Activated CD4-positive, alpha-beta T cell treated with anti-CD3 and anti-CD28 coated beads for 36 hours (primary cell): ENCODE measurements around the gene TFF3. TPM values are rescaled to one million over a fixed set of nuclear protein-coding genes. Genes with fewer than 3 reads are reported as not detected.

ENCODE experiments used
- ATAC-seq: fragments of 200-7000 bp; cut with Tn5 transposase; one replicate; pipeline ENCODE4 v1.10.0; 2021; ENCODE audit warnings: mild to moderate bottlenecking, moderate library complexity
- CTCF ChIA-PET: fragments of 350-600 bp; sonication (Branson Sonifier 250); formaldehyde crosslinking; loops from one replicate; lab custom pipeline; 2021; ENCODE audit warnings: antibody characterized with exemption; lab: Charles Lee
- POLR2A ChIA-PET: fragments of 350-600 bp; sonication (Branson Sonifier 250); formaldehyde crosslinking; loops from one replicate; lab custom pipeline; 2021; ENCODE audit warnings: antibody characterized with exemption, inconsistent platforms; lab: Charles Lee
- DNase-seq: peaks from one replicate; pipeline ENCODE4 v3.0.0-alpha.2; 2020
- H3K27ac Mint-ChIP-seq: one replicate; pipeline ENCODE4 v1.8.0; 2021; ENCODE audit warnings: mixed read lengths
- H3K27me3 Mint-ChIP-seq: one replicate; pipeline ENCODE4 v1.8.0; 2021; ENCODE audit warnings: mixed read lengths
- H3K36me3 Mint-ChIP-seq: one replicate; pipeline ENCODE4 v1.8.0; 2021; ENCODE audit warnings: low read depth, mixed read lengths
- H3K4me1 Mint-ChIP-seq: one replicate; pipeline ENCODE4 v1.8.0; 2021; ENCODE audit warnings: mixed read lengths
- H3K4me3 Mint-ChIP-seq: one replicate; pipeline ENCODE4 v1.8.0; 2021; ENCODE audit warnings: mild to moderate bottlenecking, moderate library complexity, mixed read lengths
- H3K9me3 Mint-ChIP-seq: one replicate; pipeline ENCODE4 v1.8.0; 2021; ENCODE audit warnings: low read depth, mixed read lengths
- intact Hi-C, 2 experiments: fragments of 100-400 bp; cut with DNase I in 1 of 2; cut with micrococcal nuclease in 1 of 2; formaldehyde crosslinking; loops; one replicate each; pipeline versions ENCODE4 v1.14.2 to v1.15.1; 2022 to 2024; cut with DNase I, micrococcal nuclease
- total RNA-seq, 2 experiments: library from RNA; stranded (reverse); gene quantifications; one replicate each; pipeline ENCODE4 v1.2.3, GENCODE V29; 2021

The TFF3 gene
- total RNA-seq, 2 experiments from 2014 or later, result not detected

DNA sequence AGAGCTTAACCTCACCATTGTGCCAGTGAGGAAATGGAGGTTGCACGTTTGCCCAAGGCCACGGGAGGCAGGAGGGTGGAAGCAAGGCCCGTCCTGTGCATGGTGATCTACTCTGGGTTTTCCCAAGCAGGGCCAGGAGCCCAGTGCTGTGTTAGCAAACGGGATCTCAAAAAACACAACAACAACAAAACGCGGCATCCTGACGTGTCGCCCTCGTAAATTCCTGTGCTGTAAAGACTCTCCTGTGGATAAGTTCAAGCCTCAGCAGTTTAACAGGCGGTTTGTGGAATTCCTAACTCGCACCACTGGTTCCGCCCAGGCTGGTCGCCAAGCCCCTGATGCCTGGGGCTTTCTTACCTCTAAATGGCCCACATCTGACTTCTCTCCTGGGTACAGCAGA is 39.1 kb downstream of the TFF3 start:
- intact Hi-C loops, result no loop called here
- ChIA-PET CTCF (interaction anchor here (0.8 kb wide), 1 partner anchor 20 kb away, joined by 4 read pairs; no protein-coding TSS in a partner anchor), POLR2A (no interaction called here)
- Mint-ChIP-seq H3K4me3 (no peak overlapping the region), H3K36me3 (peaks cover 10% of the 10 kb centered on the region), H3K9me3 (no peaks in the 10 kb centered on the region), H3K27ac (no peak overlapping the region), H3K4me1 (no peaks in the 10 kb centered on the region), H3K27me3 (no peaks in the 10 kb centered on the region)
- no peak for ATAC-seq
- no peak for DNase-seq

- POLR2A ChIA-PET, result no interaction called here
- CTCF ChIA-PET, result interaction anchor here (1.0 to 2.2 kb wide), 3 partner anchors 14 to 128 kb away, joined by 3 to 11 read pairs (median 8); no protein-coding TSS in a partner anchor
- peaks cover 13% of the 10 kb centered on the region for H3K4me1 Mint-ChIP-seq
- H3K36me3 Mint-ChIP-seq, result peaks cover 10% of the 10 kb centered on the region
- ATAC-seq (no peak), DNase-seq (no peak)
- H3K27ac Mint-ChIP-seq, result no peak overlapping the region
- intact Hi-C loops, result no loop called here
- H3K9me3 Mint-ChIP-seq, result no peaks in the 10 kb centered on the region
- no peaks in the 10 kb centered on the region for H3K27me3 Mint-ChIP-seq
- H3K4me3 Mint-ChIP-seq, result no peak overlapping the region
These were observed 42.1 kb downstream of the TFF3 start for GRCh38 chr21:42272984-42273600.

DNA sequence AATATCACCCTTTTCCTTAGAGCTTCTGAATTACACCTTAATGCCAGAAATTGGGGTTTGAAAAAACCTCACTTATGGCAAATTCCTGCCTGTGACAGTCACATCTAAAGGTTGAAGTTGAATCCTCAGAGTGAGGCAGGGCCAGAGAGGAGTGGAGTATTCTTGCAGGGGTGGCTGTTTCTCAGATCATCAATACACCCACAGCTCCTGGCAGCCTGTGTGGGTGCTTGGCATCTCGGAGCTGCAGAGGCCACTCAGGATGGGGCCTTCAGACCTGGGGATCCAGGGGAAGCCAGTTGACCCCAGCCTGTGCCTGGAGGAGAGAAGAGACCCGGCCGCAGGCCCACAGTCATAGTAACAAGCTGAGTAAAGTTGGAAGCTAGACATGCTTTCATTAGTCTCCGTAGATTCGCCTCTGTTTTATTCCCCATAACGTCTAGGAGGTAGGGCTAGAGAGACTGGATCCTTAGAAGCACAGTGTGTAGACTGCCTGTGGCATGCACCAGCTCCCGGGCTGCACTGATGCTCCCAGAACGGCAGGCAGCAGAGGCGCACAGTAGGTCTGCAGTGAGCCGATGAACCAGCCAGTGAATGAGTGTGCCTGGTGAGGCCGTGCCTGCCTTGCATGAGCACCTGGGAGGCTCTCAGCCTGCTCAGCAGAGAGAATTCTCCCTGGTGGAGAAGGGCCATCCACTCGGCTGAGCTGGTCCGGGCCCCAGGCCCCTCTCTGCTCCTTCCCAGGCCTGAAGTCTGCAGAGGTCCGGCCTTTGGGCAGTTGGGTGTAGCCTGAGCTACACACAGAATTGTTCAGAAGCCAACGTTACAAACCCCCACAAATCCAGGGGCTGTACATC is 42.9 kb downstream of the TFF3 start:
- Mint-ChIP-seq H3K36me3 (peaks cover 10% of the 10 kb centered on the region), H3K4me1 (peaks cover 20% of the 10 kb centered on the region), H3K4me3 (no peak overlapping the region), H3K27ac (no peak overlapping the region), H3K27me3 (no peaks in the 10 kb centered on the region), H3K9me3 (no peaks in the 10 kb centered on the region)
- ChIA-PET CTCF (interaction anchor here (2.0 to 2.2 kb wide), 2 partner anchors 14 to 127 kb away, joined by 8 to 11 read pairs; no protein-coding TSS in a partner anchor), POLR2A (no interaction called here)
- no peak for ATAC-seq
- intact Hi-C loops, result no loop called here
- DNase-seq, result no peak

- Mint-ChIP-seq H3K27ac (no peak overlapping the region), H3K27me3 (no peaks in the 10 kb centered on the region), H3K36me3 (peaks cover 8% of the 10 kb centered on the region), H3K4me3 (no peak overlapping the region), H3K9me3 (no peaks in the 10 kb centered on the region), H3K4me1 (peaks cover 31% of the 10 kb centered on the region)
- DNase-seq (no peak), ATAC-seq (no peak)
- intact Hi-C loops, result no loop called here
- POLR2A ChIA-PET, result no interaction called here
- CTCF ChIA-PET, result interaction anchor here (0.9 to 2.2 kb wide), 4 partner anchors 12 to 125 kb away, joined by 3 to 11 read pairs (median 6); no protein-coding TSS in a partner anchor
These were observed 44.1 kb downstream of the TFF3 start for GRCh38 chr21:42271065-42271464.

DNA sequence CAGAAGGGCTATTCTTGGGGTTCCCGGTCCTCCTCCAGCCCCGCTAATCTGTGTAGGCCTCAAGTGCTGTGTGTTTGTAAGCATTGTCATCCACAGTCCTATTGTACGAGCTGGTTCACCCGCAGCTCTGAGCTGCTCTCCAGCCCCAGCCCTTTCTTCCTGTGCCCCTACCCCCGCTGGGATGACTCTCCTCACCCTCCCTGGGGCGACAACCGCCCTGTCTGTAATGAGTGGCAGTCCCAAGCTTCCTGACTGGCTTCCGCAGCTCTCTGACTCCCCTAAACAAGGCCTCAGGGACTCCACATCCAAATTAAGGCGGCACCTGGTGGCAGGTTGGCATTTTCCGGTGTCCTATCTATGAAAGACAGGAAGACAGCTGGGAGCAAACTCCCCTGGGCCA is 45.8 kb downstream of the TFF3 start:
- Mint-ChIP-seq H3K4me1 (peaks cover 31% of the 10 kb centered on the region), H3K4me3 (no peak overlapping the region), H3K36me3 (peaks cover 2% of the 10 kb centered on the region), H3K9me3 (no peaks in the 10 kb centered on the region), H3K27ac (peak overlapping the region; percentile 8), H3K27me3 (no peaks in the 10 kb centered on the region)
- ChIA-PET POLR2A (interaction anchor here (0.8 kb wide), 1 partner anchor 35 kb away, joined by 3 read pairs; no protein-coding TSS in a partner anchor), CTCF (interaction anchor here (0.6 to 3.1 kb wide), 6 partner anchors 10 to 1623 kb away, joined by 3 to 32 read pairs (median 4); no protein-coding TSS in a partner anchor)
- intact Hi-C loops, result no loop called here
- ATAC-seq (peak; percentile 43), DNase-seq (peak; percentile 31)

GRCh38 chr21:42266971-42267556 is 48.1 kb downstream of the TFF3 start:
- peaks cover 31% of the 10 kb centered on the region for H3K4me1 Mint-ChIP-seq
- no peak for DNase-seq
- H3K9me3 Mint-ChIP-seq, result no peaks in the 10 kb centered on the region
- H3K27me3 Mint-ChIP-seq, result no peaks in the 10 kb centered on the region
- intact Hi-C loops, result no loop called here
- peak overlapping the region; percentile 52 for H3K27ac Mint-ChIP-seq
- H3K36me3 Mint-ChIP-seq, result peaks cover 2% of the 10 kb centered on the region
- ChIA-PET POLR2A (no interaction called here), CTCF (interaction anchor here (1.2 kb wide), 1 partner anchor 122 kb away, joined by 5 read pairs; no protein-coding TSS in a partner anchor)
- no peak for ATAC-seq
- H3K4me3 Mint-ChIP-seq, result no peak overlapping the region

- H3K4me1 Mint-ChIP-seq, result peaks cover 31% of the 10 kb centered on the region
- H3K9me3 Mint-ChIP-seq, result no peaks in the 10 kb centered on the region
- H3K36me3 Mint-ChIP-seq, result no peaks in the 10 kb centered on the region
- ATAC-seq (no peak), DNase-seq (no peak)
- intact Hi-C loops, result no loop called here
- H3K27ac Mint-ChIP-seq, result no peak overlapping the region
- H3K27me3 Mint-ChIP-seq, result no peaks in the 10 kb centered on the region
- CTCF ChIA-PET, result interaction anchor here (2.1 kb wide), 1 partner anchor 120 kb away, joined by 8 read pairs; no protein-coding TSS in a partner anchor
- POLR2A ChIA-PET, result no interaction called here
- no peak overlapping the region for H3K4me3 Mint-ChIP-seq
These were observed 49.9 kb downstream of the TFF3 start for GRCh38 chr21:42265231-42265812.

DNA sequence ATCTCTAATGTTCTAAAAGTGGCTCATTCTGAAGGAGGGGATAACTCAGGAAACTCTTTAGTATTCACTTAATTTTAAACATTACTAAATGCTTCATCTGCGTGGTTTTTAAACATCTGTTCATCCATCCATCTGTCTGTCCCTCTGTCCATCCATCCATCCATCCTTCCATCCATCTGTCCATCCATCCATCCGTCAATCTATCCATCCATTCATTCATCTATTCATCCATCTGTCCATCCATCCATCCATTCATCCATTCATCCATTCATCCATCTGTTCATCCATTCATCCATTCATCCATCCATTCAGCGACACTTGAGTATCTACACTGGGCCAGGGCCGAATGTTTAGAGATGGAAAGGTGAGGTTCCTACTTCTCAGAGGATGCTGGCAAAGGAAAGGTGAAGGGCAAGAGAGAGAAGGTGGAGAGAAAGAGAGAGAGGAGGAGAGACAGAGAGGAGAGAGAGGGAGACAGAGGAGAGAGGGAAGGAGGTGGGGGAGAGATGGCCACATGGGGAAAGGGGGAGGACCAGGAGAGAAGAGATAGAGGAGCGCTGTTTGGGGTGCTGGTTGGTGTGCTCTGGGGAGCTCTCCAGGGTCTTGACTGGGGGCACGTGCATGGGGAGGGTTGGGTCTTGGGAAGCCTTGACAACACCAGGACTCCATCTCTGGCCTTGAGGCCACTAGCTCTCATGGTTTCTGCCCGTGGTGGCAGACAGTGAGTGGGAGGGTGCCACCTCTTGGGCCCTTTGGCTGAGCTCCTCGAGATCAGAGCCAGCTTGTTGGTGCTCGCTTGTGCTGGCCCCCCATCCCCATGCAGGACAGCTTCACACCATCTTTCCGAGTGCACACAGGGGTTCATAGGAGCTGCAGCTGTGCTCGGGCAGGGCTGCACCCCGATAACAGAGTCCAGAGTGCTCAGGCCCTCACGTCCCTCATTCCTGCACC is 50.7 kb downstream of the TFF3 start:
- Mint-ChIP-seq H3K4me3 (no peak overlapping the region), H3K4me1 (peaks cover 29% of the 10 kb centered on the region), H3K9me3 (no peaks in the 10 kb centered on the region), H3K27me3 (no peaks in the 10 kb centered on the region), H3K27ac (no peak overlapping the region), H3K36me3 (no peaks in the 10 kb centered on the region)
- intact Hi-C loops, result no loop called here
- ChIA-PET POLR2A (no interaction called here), CTCF (interaction anchor here (0.6 to 2.1 kb wide), 3 partner anchors 11 to 119 kb away, joined by 3 to 8 read pairs (median 3); no protein-coding TSS in a partner anchor)
- DNase-seq (no peak), ATAC-seq (no peak)

GRCh38 chr21:42263591-42264131 is 51.5 kb downstream of the TFF3 start:
- ChIA-PET CTCF (interaction anchor here (0.6 to 2.1 kb wide), 4 partner anchors 11 to 119 kb away, joined by 3 to 8 read pairs (median 4); no protein-coding TSS in a partner anchor), POLR2A (no interaction called here)
- intact Hi-C loops, result no loop called here
- H3K4me3 Mint-ChIP-seq, result no peak overlapping the region
- no peaks in the 10 kb centered on the region for H3K36me3 Mint-ChIP-seq
- no peaks in the 10 kb centered on the region for H3K27me3 Mint-ChIP-seq
- H3K4me1 Mint-ChIP-seq, result peaks cover 22% of the 10 kb centered on the region
- ATAC-seq (no peak), DNase-seq (no peak)
- no peak overlapping the region for H3K27ac Mint-ChIP-seq
- H3K9me3 Mint-ChIP-seq, result no peaks in the 10 kb centered on the region

DNA sequence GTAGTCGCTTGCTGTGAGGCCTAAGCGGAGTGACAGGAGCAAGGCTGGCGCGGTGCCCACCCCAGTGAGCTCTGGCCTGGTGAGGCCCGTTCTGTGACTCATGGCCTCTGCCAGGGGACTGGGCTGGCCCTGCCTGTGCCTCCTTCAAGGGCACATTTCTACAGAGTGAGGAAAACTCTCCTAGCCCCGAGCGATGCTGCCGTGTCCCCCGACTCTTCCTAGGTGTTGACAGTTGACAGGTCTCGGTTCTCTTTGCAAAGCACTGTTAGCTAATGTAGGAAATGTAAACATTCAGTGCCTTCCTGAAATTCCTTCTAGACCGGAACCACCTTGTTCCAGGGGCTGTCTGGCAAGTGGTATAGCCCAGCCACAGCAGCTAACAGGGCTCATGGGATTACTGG is 52.4 kb downstream of the TFF3 start:
- POLR2A ChIA-PET, result no interaction called here

More for the DNA sequence above, 52.4 kb downstream of the TFF3 start:
- Mint-ChIP-seq H3K4me1 (peaks cover 22% of the 10 kb centered on the region), H3K4me3 (no peak overlapping the region), H3K9me3 (no peaks in the 10 kb centered on the region), H3K36me3 (no peaks in the 10 kb centered on the region), H3K27ac (no peak overlapping the region), H3K27me3 (no peaks in the 10 kb centered on the region)
- CTCF ChIA-PET, result interaction anchor here (1.3 kb wide), 1 partner anchor 120 kb away, joined by 4 read pairs; no protein-coding TSS in a partner anchor
- intact Hi-C loops, result no loop called here
- DNase-seq, result no peak
- ATAC-seq, result no peak
